Measurements from ENCODE around the gene XCL2. TPM values are rescaled to one million over a fixed set of nuclear protein-coding genes. Genes with fewer than 3 reads are reported as not detected.
A peak's percentile ranks its signal among the peaks of the same experiment; 100 is the strongest.

XCL2 gene
- total RNA-seq, 1 experiment from 2014 or later = not detected

DNA sequence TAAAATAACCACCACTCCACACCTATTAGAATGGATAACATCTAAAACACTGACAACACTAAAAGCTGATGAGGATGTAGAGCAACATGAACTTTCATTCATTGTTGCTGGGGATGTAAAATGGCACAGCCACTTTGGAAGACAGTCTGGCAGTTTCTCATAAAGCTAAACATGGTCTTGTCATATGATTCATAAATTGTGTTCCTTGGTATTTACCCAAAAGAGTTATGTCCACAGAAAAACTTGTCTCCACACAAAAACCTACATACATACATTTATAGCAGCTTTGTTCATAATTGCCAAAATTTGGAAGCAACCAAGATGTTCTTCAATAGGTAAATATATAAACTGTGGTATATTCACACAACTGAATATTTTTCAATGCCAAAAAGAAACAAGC, 16.6 kb upstream of the XCL2 start:
- Histone ChIP-seq H3K36me3 (ENCODE audit: insufficient read depth, low read length, poor library complexity, severe bottlenecking) (no peaks in the 10 kb centered on the region), H3K27me3 (replicated peaks; ENCODE audit: insufficient read depth, low read depth, low read length, poor library complexity) (peaks cover 18% of the 10 kb centered on the region), H3K9me3 (ENCODE audit: low read depth, low read length, poor library complexity, severe bottlenecking) (no peaks in the 10 kb centered on the region), H3K4me3 (ENCODE audit: low read depth, low read length, poor library complexity, severe bottlenecking) (no peak overlapping the region), H3K4me1 (ENCODE audit: insufficient read depth, low read length, poor library complexity, severe bottlenecking) (no peaks in the 10 kb centered on the region), H3K27ac (ENCODE audit: low read depth, low read length, poor library complexity, severe bottlenecking) (no peak overlapping the region)
- DNase-seq (ENCODE audit: low spot score) = no peak
- CTCF ChIA-PET = no interaction called here
- POLR2A ChIA-PET (ENCODE audit: low non-redundant PET) = no interaction called here
- TF ChIP-seq, protein P1, sequence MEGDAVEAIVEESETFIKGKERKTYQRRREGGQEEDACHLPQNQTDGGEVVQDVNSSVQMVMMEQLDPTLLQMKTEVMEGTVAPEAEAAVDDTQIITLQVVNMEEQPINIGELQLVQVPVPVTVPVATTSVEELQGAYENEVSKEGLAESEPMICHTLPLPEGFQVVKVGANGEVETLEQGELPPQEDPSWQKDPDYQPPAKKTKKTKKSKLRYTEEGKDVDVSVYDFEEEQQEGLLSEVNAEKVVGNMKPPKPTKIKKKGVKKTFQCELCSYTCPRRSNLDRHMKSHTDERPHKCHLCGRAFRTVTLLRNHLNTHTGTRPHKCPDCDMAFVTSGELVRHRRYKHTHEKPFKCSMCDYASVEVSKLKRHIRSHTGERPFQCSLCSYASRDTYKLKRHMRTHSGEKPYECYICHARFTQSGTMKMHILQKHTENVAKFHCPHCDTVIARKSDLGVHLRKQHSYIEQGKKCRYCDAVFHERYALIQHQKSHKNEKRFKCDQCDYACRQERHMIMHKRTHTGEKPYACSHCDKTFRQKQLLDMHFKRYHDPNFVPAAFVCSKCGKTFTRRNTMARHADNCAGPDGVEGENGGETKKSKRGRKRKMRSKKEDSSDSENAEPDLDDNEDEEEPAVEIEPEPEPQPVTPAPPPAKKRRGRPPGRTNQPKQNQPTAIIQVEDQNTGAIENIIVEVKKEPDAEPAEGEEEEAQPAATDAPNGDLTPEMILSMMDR (conservative IDR thresholded peaks at IDR 0.05; ENCODE audit: low read depth, low read length) = no peak
- TF ChIP-seq EZH2 (IDR thresholded peaks at IDR 0.05; ENCODE audit: borderline replicate concordance, low read depth, low read length, poor library complexity, severe bottlenecking) = no peak
- intact Hi-C loops (cut with micrococcal nuclease; ENCODE audit: unreplicated experiment) = no loop called here
- BruUV-seq (replicated peaks) = no TSS peak

DNA sequence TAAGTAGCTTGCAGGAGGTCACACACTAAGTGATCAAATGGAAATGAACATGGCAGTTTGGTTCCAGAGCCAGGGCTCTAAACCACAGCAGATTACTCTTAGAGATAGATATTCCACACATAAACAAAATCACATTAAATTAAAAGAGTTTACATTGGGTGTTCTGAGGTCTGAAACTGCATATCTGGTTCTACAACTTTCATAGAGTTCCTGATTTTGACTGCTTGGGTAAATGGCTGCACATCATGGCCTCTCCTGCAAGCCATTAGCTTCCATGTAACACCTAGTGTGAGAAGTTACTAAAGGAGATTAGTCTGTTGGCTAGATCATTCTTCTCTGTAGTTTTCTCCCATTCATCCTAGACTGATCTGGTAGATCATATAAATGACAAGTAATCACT, 12.8 kb upstream of the XCL2 start:
- Histone ChIP-seq H3K27ac (ENCODE audit: low read depth, low read length, poor library complexity, severe bottlenecking) (no peak overlapping the region), H3K4me3 (ENCODE audit: low read depth, low read length, poor library complexity, severe bottlenecking) (no peak overlapping the region), H3K36me3 (ENCODE audit: insufficient read depth, low read length, poor library complexity, severe bottlenecking) (no peaks in the 10 kb centered on the region), H3K27me3 (replicated peaks; ENCODE audit: insufficient read depth, low read depth, low read length, poor library complexity) (peaks cover 8% of the 10 kb centered on the region), H3K4me1 (ENCODE audit: insufficient read depth, low read length, poor library complexity, severe bottlenecking) (no peaks in the 10 kb centered on the region), H3K9me3 (ENCODE audit: low read depth, low read length, poor library complexity, severe bottlenecking) (no peaks in the 10 kb centered on the region)
- ChIA-PET CTCF (no interaction called here), POLR2A (ENCODE audit: low non-redundant PET) (no interaction called here)
- TF ChIP-seq, protein P1 (conservative IDR thresholded peaks at IDR 0.05; ENCODE audit: low read depth, low read length) = no peak
- no peak for TF ChIP-seq EZH2 (IDR thresholded peaks at IDR 0.05; ENCODE audit: borderline replicate concordance, low read depth, low read length, poor library complexity, severe bottlenecking)
- intact Hi-C loops (cut with micrococcal nuclease; ENCODE audit: unreplicated experiment) = no loop called here
- DNase-seq (ENCODE audit: low spot score) = no peak
- no TSS peak for BruUV-seq (replicated peaks)

DNA sequence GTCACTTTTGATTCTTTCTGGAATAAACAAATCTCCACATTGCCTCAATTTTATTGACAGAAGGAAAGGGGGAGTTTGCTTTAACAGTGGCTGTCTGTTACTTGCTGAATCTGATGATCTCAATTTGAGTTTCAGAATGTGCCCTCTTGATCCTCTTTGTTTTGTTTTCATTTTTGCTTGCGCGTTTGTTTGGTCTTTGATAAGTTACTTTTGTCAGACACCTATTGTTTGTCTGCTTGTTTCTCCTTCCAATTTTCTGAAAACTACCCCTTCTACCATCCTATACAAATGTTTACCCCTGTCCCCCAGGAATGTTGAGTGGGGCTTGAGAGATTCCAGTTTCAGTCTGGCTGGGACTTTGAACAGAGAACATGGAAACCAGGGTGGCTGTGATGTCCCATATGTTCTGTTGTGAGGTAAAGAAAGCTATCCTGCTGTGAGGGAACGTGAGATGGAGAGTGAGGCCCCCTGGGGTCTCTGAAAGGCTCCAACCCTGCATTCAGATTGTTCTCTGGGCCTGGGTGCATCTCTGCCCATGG, 11.8 kb upstream of the XCL2 start:
- no peak overlapping the region for H3K27ac ChIP-seq (ENCODE audit: low read depth, low read length, poor library complexity, severe bottlenecking)
- peaks cover 7% of the 10 kb centered on the region for H3K27me3 ChIP-seq (replicated peaks; ENCODE audit: insufficient read depth, low read depth, low read length, poor library complexity)
- peak; percentile 19 for DNase-seq (ENCODE audit: low spot score)
- H3K36me3 ChIP-seq (ENCODE audit: insufficient read depth, low read length, poor library complexity, severe bottlenecking) = no peaks in the 10 kb centered on the region
- no TSS peak for BruUV-seq (replicated peaks)
- CTCF ChIA-PET = no interaction called here
- POLR2A ChIA-PET (ENCODE audit: low non-redundant PET) = no interaction called here
- intact Hi-C loops (cut with micrococcal nuclease; ENCODE audit: unreplicated experiment) = no loop called here
- H3K9me3 ChIP-seq (ENCODE audit: low read depth, low read length, poor library complexity, severe bottlenecking) = no peaks in the 10 kb centered on the region
- no peaks in the 10 kb centered on the region for H3K4me1 ChIP-seq (ENCODE audit: insufficient read depth, low read length, poor library complexity, severe bottlenecking)
- TF ChIP-seq, protein P1 (conservative IDR thresholded peaks at IDR 0.05; ENCODE audit: low read depth, low read length) = no peak
- TF ChIP-seq EZH2 (IDR thresholded peaks at IDR 0.05; ENCODE audit: borderline replicate concordance, low read depth, low read length, poor library complexity, severe bottlenecking) = no peak
- H3K4me3 ChIP-seq (ENCODE audit: low read depth, low read length, poor library complexity, severe bottlenecking) = no peak overlapping the region

Measured in A673 (cell line).